Right atrium auricular region (tissue), 2 donors: ENCODE data around the gene VIT. TPM values are rescaled to one million over a fixed set of nuclear protein-coding genes. Genes with fewer than 3 reads are reported as not detected.

Experiments used
- DNase-seq: peaks from one replicate; pipeline ENCODE4 v3.0.0-alpha.2; 2019; ENCODE audit warnings: low spot score
- H3K27ac ChIP-seq, 2 donors: fragments of 200-600 bp; sonication (generic); 1 replicate in 1 of 2; 2 replicates in 1 of 2; pipeline ENCODE4 v1.5.1; 2016 to 2019
- H3K27me3 ChIP-seq, 2 donors: fragments of 200-600 bp; sonication (generic); one replicate each; pipeline versions ENCODE4 v1.5.1 to v1.6.0; 2017 to 2019
- H3K36me3 ChIP-seq: fragments of 200-600 bp; sonication (generic); one replicate; pipeline ENCODE4 v1.5.1; 2016
- H3K4me1 ChIP-seq, 2 donors: fragments of 200-600 bp; sonication (generic); one replicate each; pipeline versions ENCODE4 v1.5.1 to v1.6.0; 2017 to 2019
- H3K4me3 ChIP-seq, 2 donors: fragments of 200-600 bp; sonication (generic); 1 replicate in 1 of 2; 2 replicates in 1 of 2; pipeline ENCODE4 v1.5.1; 2017 to 2019; ENCODE audit warnings: mild to moderate bottlenecking in 1 of 2, moderate library complexity in 1 of 2
- H3K9me3 ChIP-seq, 2 donors: fragments of 200-600 bp; sonication (generic); one replicate each; pipeline ENCODE4 v1.5.1; 2019
- total RNA-seq, 2 donors: library from RNA; depleted of rRNA; stranded (reverse); fragments of >200 nt; gene quantifications; one replicate each; pipeline ENCODE4 v1.1.0, GENCODE V29; 2016
- TF ChIP-seq, protein P1 (sequence below), 2 donors: fragments of 200-600 bp; sonication (generic); IDR thresholded peaks; one replicate each; pipeline ENCODE4 v1.5.1; 2019; ENCODE audit warnings: antibody characterized with exemption in 2 of 2

The VIT gene
- total RNA-seq, 2 donors from 2014 or later, result 12.3 to 16.9 TPM

DNA sequence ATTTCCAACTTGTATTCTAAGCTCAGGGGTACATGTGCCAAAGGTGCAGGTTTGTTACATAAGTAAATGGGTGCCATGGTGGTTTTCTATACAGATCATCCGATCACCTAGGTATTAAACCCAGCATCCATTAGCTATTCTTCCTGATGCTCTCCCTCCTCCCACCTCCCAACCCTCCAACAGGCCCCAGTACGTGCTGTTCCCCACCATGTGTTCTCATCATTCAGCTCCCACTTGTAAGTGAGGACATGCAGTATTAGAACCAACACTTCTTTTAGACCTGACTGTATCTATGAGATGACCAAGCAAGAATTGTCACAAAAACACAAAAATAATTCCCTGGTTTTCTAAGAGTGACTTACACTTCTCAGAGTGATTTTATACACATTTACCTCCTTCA, 83.0 kb downstream of the VIT start:
- Histone ChIP-seq H3K4me3 (no peak overlapping the region), H3K27ac (peak overlapping the region; percentile 42 to 61)

DNA sequence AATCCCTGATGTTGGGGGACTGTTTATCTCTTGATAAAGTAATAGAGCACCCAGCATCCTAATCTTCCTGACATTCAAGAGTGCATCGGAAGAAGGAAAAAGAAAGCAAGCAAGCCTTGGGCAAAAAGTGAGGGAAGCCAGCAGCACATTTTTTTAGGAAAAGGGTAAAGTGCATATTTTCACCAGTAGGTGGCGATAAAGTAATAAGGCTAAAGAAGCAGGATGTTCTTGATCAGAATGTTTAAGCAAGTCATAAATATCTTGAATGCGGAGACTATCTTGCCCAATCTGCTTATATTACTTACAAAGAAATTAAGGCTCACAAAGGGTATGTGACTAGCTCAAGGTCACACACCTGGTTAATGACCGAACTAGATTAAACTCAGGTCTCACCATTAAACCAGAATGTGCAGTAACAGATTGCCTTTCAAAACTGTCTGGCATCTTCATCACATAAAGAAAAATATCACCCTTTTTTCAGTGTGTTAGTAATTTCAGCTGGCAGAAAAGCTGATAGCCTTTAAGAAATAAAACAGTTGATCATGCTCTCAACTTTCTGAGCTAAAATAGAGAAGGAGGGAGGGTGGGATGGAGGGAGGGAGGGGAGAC, 83.8 kb downstream of the VIT start:
- no peaks in the 10 kb centered on the region for H3K9me3 ChIP-seq
- TF ChIP-seq, protein P1, sequence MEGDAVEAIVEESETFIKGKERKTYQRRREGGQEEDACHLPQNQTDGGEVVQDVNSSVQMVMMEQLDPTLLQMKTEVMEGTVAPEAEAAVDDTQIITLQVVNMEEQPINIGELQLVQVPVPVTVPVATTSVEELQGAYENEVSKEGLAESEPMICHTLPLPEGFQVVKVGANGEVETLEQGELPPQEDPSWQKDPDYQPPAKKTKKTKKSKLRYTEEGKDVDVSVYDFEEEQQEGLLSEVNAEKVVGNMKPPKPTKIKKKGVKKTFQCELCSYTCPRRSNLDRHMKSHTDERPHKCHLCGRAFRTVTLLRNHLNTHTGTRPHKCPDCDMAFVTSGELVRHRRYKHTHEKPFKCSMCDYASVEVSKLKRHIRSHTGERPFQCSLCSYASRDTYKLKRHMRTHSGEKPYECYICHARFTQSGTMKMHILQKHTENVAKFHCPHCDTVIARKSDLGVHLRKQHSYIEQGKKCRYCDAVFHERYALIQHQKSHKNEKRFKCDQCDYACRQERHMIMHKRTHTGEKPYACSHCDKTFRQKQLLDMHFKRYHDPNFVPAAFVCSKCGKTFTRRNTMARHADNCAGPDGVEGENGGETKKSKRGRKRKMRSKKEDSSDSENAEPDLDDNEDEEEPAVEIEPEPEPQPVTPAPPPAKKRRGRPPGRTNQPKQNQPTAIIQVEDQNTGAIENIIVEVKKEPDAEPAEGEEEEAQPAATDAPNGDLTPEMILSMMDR (IDR thresholded peaks at IDR 0.05), result peak; percentile 78 to 93
- no peak overlapping the region for H3K4me3 ChIP-seq
- H3K27ac ChIP-seq, result peak overlapping the region; percentile 42 to 61
- no peaks in the 10 kb centered on the region for H3K27me3 ChIP-seq
- no peaks in the 10 kb centered on the region for H3K36me3 ChIP-seq
- DNase-seq, result no peak
- H3K4me1 ChIP-seq, result peaks cover 0 to 31% of the 10 kb centered on the region in 2 donors

More for the DNA sequence above, 83.0 kb downstream of the VIT start:
- Histone ChIP-seq H3K27me3 (no peaks in the 10 kb centered on the region), H3K4me1 (peaks cover 0 to 31% of the 10 kb centered on the region in 2 donors), H3K36me3 (no peaks in the 10 kb centered on the region), H3K9me3 (no peaks in the 10 kb centered on the region)
- TF ChIP-seq, protein P1 (IDR thresholded peaks at IDR 0.05), result no peak
- no peak for DNase-seq

DNA sequence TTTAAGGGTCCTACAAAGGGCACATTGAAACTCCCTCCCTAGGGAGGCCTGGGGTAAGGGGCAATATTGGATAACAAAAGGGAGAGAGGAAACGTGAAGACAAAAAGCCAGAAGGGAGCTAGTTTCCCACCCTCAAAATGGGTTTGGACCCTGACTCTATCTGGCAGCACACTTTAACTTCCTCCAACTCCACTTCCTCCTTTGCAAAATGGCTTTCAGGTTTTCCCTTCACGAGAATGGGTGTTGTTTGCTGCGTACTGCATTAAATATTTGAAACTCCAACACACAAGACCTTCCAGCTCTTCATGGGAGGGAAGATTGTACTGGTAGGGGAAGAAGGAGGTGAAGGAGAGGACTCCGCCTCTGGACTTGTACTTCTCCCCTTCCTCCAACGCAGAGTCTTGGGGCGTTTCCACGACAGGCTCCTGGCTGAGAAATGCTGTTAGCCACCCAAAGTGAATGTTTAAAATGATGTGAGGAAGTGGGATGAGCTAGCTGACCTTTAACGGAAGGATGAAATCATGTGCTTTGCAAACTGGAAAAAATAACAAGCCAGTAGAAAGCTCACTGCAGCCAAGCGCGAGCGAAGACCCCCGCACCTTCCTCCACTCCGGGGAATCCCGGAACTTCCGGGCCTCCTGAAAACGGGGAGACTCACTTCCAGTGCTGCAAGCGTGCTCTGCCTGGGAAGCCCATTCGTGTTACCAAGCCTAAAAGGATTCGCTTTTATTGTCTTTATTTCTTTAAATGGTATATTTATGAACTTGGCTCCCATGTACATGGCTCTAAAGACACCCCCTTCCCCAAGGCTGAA, 85.6 kb downstream of the VIT start:
- Histone ChIP-seq H3K4me1 (peaks cover 0 to 31% of the 10 kb centered on the region in 2 donors), H3K36me3 (no peaks in the 10 kb centered on the region), H3K27ac (no peak overlapping the region), H3K27me3 (no peaks in the 10 kb centered on the region), H3K4me3 (no peak overlapping the region), H3K9me3 (no peaks in the 10 kb centered on the region)
- no peak for DNase-seq
- TF ChIP-seq, protein P1 (IDR thresholded peaks at IDR 0.05), result no peak

DNA sequence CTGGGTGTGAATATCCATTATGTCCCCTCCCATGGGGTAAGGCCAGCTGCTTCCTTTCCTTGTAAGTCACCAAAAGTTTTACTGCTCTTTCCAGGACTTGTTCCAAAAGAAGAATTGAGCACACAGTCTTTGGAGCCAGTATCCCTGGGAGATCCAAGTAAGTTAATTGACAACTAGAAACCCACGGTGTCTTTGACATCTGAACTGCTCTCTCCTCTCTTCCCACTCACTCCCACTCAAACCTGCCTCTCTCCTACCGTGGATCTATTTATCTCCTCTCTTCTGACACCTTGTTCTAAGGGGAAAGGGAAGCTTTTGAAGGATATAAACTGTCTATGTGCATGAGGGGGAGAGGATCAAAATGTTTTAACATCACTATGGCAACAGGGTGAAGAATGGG, 86.7 kb downstream of the VIT start:
- TF ChIP-seq, protein P1 (IDR thresholded peaks at IDR 0.05), result no peak
- Histone ChIP-seq H3K9me3 (no peaks in the 10 kb centered on the region), H3K36me3 (no peaks in the 10 kb centered on the region), H3K4me1 (peaks cover 0 to 22% of the 10 kb centered on the region in 2 donors), H3K27me3 (no peaks in the 10 kb centered on the region), H3K27ac (no peak overlapping the region), H3K4me3 (no peak overlapping the region)
- no peak for DNase-seq

DNA sequence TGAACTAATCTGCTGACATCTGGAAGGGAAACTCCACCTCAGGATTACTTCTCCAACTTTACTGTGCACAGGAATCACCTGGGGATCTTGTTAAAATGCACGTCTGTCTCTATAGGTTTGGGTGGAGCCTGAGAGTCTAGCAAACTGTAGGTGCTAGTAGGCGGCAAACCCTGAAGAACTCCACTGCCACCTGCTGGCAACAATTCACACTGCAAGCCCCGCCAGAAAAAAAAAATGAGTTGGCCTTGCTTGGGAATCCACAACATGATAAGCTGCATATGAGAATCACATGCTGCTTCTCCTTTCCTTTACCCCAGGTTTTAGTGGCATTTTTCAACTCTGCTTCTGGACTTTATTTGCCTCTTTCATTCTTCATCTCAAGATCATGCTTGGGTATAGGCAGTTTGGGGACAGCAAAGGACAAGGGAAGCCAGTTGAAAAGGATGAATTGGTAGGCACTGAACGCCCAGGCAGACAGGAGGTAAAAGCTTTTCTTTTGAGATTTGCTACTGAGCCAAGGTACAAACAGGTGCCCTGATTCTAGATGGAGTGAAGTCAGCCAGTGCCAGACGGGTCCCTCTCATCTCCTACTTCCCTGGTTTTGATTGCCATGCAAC, 88.8 kb downstream of the VIT start:
- Histone ChIP-seq H3K4me1 (peaks cover 0 to 14% of the 10 kb centered on the region in 2 donors), H3K27me3 (no peaks in the 10 kb centered on the region), H3K9me3 (no peaks in the 10 kb centered on the region), H3K36me3 (no peaks in the 10 kb centered on the region), H3K4me3 (no peak overlapping the region), H3K27ac (no peak overlapping the region)
- TF ChIP-seq, protein P1 (IDR thresholded peaks at IDR 0.05), result peak; percentile 97 to 98
- DNase-seq, result peak; percentile 73
